Measurements from ENCODE around the gene IHH.

Gene IHH

DNA sequence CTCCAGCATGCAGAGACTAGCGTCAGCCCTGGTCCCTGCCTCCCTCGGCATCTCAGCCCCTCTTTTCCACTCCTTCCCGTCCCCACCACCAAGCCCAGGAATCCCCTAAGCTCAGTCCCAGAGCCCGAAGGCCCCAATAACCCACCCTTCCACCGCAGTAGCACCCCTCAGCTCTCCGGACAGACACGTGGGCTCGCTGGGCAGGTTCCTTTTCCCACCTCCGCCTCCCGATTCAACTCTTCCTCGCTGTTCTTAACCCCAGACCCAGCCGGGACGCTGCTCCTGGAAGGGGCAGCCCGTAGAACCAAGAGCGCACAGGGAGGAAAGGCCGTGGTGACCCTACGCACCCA, 1.4 kb downstream of the IHH start:
- TF ChIP-seq, protein P1, sequence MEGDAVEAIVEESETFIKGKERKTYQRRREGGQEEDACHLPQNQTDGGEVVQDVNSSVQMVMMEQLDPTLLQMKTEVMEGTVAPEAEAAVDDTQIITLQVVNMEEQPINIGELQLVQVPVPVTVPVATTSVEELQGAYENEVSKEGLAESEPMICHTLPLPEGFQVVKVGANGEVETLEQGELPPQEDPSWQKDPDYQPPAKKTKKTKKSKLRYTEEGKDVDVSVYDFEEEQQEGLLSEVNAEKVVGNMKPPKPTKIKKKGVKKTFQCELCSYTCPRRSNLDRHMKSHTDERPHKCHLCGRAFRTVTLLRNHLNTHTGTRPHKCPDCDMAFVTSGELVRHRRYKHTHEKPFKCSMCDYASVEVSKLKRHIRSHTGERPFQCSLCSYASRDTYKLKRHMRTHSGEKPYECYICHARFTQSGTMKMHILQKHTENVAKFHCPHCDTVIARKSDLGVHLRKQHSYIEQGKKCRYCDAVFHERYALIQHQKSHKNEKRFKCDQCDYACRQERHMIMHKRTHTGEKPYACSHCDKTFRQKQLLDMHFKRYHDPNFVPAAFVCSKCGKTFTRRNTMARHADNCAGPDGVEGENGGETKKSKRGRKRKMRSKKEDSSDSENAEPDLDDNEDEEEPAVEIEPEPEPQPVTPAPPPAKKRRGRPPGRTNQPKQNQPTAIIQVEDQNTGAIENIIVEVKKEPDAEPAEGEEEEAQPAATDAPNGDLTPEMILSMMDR (conservative IDR thresholded peaks at IDR 0.05), result no peak

DNA sequence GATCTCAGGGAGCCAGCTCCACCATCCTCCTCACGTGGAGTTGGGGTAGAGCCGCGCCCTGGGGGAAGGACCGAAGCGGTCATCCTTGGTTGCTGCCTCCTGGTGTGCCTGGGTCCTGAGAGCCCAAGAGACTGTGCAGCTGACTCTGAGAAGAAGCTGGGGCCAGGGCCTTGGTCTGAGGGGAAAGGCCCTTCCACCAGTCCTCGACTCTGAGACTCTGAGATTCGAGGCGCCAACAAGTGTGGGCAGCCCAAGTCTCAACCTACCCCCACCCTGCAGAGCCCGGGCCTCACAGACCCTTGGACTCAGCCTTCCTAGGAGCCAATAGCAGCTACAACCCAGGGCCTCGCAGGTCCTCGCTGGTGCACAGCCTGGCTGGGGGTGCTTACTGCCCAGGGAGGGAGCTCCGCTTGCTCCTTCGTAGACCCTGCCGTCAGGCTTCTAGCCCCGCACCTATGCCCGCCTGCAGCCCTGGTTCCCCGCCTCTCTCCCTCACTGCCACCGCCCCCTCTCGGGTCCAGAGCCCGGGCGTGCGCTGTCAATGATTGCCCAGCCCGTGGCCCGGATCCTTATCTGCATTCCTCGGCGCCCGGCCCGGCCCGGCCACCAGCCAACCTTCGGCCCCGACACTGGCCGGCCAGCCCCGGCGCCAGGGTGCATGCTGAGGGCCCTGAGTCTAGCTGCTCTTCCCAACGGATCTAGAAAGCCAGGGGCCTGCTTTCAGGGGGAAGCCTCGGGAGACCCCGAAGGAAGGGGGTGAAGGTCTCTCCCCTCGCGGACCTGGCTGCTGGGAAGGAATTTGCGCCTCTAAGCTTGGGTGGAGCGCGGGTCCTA, 2.0 kb downstream of the IHH start:
- TF ChIP-seq, protein P1 (conservative IDR thresholded peaks at IDR 0.05), result no peak
- H3K27ac ChIP-seq, result peak overlapping the region; percentile 84

More for the DNA sequence above, 1.4 kb downstream of the IHH start:
- peak overlapping the region; percentile 84 for H3K27ac ChIP-seq

DNA sequence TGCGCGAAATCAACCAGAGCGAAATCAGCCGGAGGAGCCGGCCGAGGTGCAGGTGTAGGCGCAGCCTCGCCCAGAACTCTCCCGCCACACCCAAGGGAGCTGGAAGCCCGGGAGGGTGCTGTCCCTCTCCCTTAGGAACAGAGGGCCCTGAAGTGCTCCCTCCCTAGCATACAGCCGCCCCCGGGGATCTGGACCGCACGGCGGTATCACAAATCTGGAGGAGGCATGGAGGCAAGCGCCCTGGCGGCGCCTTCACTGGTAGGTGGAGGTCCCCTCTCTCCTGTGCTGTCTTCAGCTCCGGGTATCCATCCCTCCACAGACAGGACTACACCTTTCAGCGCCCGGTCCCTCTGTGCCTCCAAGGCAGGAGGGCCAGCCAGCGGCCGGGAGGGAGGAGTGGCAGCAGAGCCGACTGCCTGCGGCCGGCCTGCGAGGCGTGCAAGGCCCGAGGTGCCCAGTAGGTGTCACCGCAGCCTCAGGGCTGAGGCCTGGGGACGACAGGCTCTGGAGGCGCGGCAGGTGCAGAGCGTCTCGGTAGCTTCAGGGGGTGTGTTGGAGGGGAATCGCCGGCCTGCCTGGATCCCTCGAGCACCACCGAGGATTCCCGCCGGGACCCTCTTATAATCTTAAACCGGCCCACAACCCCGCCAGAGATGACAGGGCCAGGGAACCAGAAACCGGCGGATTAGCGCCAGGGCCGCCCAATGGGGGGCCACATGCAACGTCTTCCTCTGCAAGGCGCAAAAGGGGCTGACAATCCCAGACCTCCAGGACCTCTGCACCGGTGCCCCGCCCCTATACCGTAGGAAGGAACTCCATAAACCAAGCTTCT, 2.8 kb downstream of the IHH start:
- TF ChIP-seq, protein P1 (conservative IDR thresholded peaks at IDR 0.05), result peak; percentile 95
- peak overlapping the region; percentile 84; the same call in 1 of the 2 replicates for H3K27ac ChIP-seq

DNA sequence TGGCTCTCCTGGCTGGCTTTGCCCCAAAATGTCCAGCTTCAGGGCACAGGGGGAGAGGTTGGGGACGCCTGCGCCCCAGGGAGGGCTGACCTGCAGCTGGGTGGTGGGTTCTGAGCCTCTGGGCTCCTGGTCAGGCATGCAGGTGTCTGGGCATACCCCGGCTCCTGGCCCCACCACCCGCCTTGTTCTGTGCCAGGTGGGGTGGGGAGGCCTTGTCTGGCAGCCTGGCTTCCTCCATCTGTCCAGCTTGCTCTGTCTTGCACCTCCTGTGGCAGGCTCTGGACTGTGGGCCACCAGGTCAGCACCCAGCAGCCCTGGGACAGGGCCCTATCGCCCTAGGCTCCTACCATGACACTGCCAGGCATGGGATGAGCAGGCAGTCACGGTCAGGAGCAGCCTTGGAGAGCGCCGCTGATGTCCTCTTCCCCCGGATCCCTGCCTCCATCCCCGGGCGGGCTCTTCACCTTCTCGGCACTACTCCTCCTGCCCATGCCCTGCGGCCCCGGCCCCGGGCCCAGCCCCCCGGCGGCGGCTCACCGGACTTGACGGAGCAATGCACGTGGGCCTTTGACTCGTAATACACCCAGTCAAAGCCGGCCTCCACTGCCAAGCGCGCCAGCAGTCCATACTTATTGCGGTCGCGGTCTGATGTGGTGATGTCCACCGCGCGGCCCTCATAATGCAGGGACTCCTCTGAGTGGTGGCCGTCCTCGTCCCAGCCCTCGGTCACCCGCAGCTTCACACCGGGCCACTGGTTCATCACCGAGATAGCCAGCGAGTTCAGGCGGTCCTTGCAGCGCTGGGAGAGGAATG, 3.6 kb downstream of the IHH start:
- no peak overlapping the region for H3K27ac ChIP-seq
- TF ChIP-seq, protein P1 (conservative IDR thresholded peaks at IDR 0.05), result no peak

DNA sequence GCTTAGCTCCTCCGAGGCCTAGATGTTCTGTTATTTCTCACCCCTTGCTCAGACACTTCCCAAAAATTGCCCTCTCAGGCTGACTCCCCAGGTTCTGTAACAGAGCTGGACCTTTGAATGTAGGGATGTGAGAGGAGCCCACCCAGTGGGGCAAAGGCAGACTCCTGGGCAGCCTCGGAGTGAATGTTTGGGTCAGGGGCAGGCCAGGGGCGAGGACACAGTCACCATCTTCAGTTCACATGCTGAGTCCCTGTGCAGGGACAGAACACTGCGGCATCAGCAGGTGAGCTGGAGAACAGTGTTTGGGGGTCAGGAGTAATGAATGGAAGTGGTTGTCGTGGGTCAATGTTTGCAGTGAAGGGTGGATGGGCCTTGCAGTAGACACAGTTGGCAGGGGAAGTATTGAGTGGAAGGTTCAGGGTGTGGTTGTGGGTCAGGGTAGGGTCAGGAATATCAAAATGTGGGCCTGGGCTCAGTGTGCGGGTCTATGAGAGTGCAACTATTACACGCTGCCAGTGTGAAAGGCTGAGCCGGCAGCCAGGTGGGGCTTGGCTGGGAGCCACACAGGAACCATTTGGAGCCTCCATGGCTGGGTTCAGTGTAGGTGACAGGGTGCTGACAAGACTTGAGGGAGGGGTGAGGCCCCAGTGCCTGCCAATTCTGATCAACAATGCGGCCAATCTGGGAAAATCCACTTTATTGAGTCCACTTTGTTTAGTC, 4.4 kb downstream of the IHH start:
- TF ChIP-seq, protein P1 (conservative IDR thresholded peaks at IDR 0.05), result no peak
- H3K27ac ChIP-seq, result no peak overlapping the region

DNA sequence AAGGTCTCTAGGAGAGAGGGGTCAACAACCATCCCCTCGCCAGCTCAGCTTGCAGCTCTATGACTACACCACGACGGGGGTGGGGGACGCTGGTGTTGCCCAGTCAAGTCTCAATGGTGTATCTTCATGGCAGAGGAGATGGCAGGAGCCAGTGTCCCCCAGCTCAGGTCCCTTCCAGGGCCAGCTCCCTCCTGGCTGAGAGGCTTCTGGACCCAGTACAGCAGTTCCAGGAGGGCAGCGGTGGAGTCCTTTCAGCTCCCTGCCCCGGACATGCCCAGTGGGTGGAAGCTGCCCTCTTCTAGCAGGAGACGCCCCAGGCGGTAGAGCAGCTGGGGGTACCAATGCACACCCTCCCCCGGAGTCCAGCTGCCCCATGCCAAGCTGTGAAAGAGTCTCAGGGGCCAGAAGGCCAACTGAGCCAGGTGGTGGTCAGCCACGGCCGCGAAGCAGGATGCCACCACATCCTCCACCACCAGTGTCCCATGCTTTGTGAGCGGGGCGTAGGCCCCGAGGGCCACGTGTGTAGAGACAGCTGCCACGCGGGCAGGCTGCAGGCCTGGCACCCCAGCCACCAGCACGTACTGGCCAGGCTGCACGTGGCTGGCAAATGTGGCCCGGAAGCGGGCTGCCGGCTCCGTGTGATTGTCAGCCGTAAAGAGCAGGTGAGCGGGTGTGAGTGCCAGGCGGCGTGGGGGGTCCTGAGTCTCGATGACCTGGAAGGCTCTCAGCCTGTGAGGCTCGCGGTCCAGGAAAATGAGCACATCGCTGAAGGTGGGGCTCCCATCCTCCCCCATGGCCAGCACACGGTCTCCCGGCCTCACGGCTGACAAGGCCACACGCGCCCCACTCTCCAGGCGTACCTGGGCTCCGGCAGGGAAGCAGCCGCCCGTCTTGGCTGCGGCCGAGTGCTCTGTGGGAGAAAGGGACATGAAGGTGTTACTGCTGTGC, 5.5 kb downstream of the IHH start:
- TF ChIP-seq, protein P1 (conservative IDR thresholded peaks at IDR 0.05), result no peak
- H3K27ac ChIP-seq, result no peak overlapping the region

Data from VCaP (cell line).